ENCODE data around the gene PCDH9. TPM values are rescaled to one million over a fixed set of nuclear protein-coding genes. Genes with fewer than 3 reads are reported as not detected.

The PCDH9 gene
- total and polyA plus RNA-seq, 2 experiments from 2014 or later, result 0.31 to 0.52 TPM

GRCh38 chr13:67150608-67151007, 79.5 kb downstream of the PCDH9 start (continued):
- no peak for TF ChIP-seq REST (IDR thresholded peaks at IDR 0.05; ENCODE audit: unreplicated experiment)

DNA sequence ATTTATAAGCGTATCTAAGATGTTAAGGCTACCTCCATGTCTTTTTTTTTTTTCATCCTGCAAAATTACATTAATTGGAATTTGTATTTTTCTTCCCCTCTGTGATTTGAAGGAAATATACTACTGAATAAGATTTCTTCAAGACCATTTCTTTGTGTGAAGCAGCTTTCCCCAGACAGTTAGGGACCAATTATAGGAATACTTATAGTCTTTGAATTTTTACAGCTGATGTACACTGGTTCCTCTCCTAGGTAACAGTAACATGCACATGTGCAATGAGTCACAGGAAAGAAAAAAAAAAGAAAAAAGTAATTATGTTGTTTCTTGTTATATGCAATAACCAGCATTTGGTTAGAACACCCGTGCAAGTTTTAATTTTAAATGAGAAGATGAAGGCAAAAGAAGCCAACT, 82.0 kb downstream of the PCDH9 start:
- peaks cover 27% of the 10 kb centered on the region for H3K4me1 Mint-ChIP-seq
- no peaks in the 10 kb centered on the region for H3K36me3 Mint-ChIP-seq (ENCODE audit: low read depth)
- no peak overlapping the region for H3K27ac Mint-ChIP-seq
- H3F3A ChIP-seq (replicated peaks; ENCODE audit: low read depth), result no peaks in the 10 kb centered on the region
- H2AFZ ChIP-seq, result no peak overlapping the region
- H3K27ac ChIP-seq (ENCODE audit: low read depth), result no peak overlapping the region
- no peak overlapping the region for H3K4me3 ChIP-seq
- H3K36me3 ChIP-seq (ENCODE audit: insufficient read depth), result no peaks in the 10 kb centered on the region
- no peaks in the 10 kb centered on the region for H3K9me3 Mint-ChIP-seq
- ATAC-seq (no peak), DNase-seq (ENCODE audit: low spot score) (no peak)
- H3K27me3 ChIP-seq (ENCODE audit: insufficient read depth), result no peaks in the 10 kb centered on the region
- H3K9me2 ChIP-seq (ENCODE audit: insufficient read depth), result no peaks in the 10 kb centered on the region
- H3K79me2 ChIP-seq (replicated peaks; ENCODE audit: insufficient read depth), result no peaks in the 10 kb centered on the region
- no peaks in the 10 kb centered on the region for H4K20me1 ChIP-seq (replicated peaks; ENCODE audit: insufficient read depth)
- no peak overlapping the region for H3K4me3 Mint-ChIP-seq
- TF ChIP-seq JUNB (IDR thresholded peaks at IDR 0.05; ENCODE audit: unreplicated experiment) (no peak), ETS1 (IDR thresholded peaks at IDR 0.05) (no peak)
- H3K4me1 ChIP-seq (ENCODE audit: insufficient read depth), result peaks cover 14% of the 10 kb centered on the region
- H3K4me2 ChIP-seq, result 0 out of 2 replicates have a peak overlapping the region, but pooled peaks have one; percentile 10
- no peaks in the 10 kb centered on the region for H3K27me3 Mint-ChIP-seq (ENCODE audit: insufficient read depth, low read depth, poor library complexity)

GRCh38 chr13:67147342-67148133, 82.6 kb downstream of the PCDH9 start:
- no peaks in the 10 kb centered on the region for H3F3A ChIP-seq (replicated peaks; ENCODE audit: low read depth)
- H3K9me2 ChIP-seq (ENCODE audit: insufficient read depth), result no peaks in the 10 kb centered on the region
- H3K4me1 Mint-ChIP-seq, result peaks cover 27% of the 10 kb centered on the region
- no peaks in the 10 kb centered on the region for H4K20me1 ChIP-seq (replicated peaks; ENCODE audit: insufficient read depth)
- no peak overlapping the region for H3K4me3 ChIP-seq
- H3K4me2 ChIP-seq, result 0 out of 2 replicates have a peak overlapping the region, but pooled peaks have one; percentile 10
- H3K9me3 Mint-ChIP-seq, result no peaks in the 10 kb centered on the region
- peak; percentile 27 for DNase-seq (ENCODE audit: low spot score)
- peaks cover 14% of the 10 kb centered on the region for H3K4me1 ChIP-seq (ENCODE audit: insufficient read depth)
- no peak for TF ChIP-seq ETS1 (IDR thresholded peaks at IDR 0.05)
- no peaks in the 10 kb centered on the region for H3K79me2 ChIP-seq (replicated peaks; ENCODE audit: insufficient read depth)
- H3K27ac ChIP-seq (ENCODE audit: low read depth), result no peak overlapping the region
- peak; percentile 66 for ATAC-seq
- no peaks in the 10 kb centered on the region for H3K36me3 Mint-ChIP-seq (ENCODE audit: low read depth)
- no peaks in the 10 kb centered on the region for H3K27me3 Mint-ChIP-seq (ENCODE audit: insufficient read depth, low read depth, poor library complexity)
- H2AFZ ChIP-seq, result no peak overlapping the region
- no peaks in the 10 kb centered on the region for H3K27me3 ChIP-seq (ENCODE audit: insufficient read depth)
- H3K4me3 Mint-ChIP-seq, result peak overlapping the region; percentile 27; the same call in 1 of the 3 replicates
- no peaks in the 10 kb centered on the region for H3K36me3 ChIP-seq (ENCODE audit: insufficient read depth)
- H3K27ac Mint-ChIP-seq, result peak overlapping the region; percentile 67; the same call in 1 of the 2 replicates

Measured in GM23338 (cell line).